Chondrocyte (in vitro differentiated cells): ENCODE results near the gene KRT82. TPM values are rescaled to one million over a fixed set of nuclear protein-coding genes. Genes with fewer than 3 reads are reported as not detected.
A peak's percentile ranks its signal among the peaks of the same experiment; 100 is the strongest.

Experiments
- DNase-seq: peaks from one replicate; pipeline ENCODE4 v3.0.0; 2021; ENCODE audit warnings: mixed read lengths, low spot score
- H3K27ac Mint-ChIP-seq: one replicate; pipeline ENCODE4 v1.8.0; 2021; ENCODE audit warnings: mild to moderate bottlenecking, moderate library complexity, mixed read lengths; ENCODE audit not compliant: unreplicated experiment
- H3K27me3 Mint-ChIP-seq: 2 replicates; pipeline ENCODE4 v1.8.0; 2021; ENCODE audit warnings: low read depth, mixed read lengths
- H3K36me3 Mint-ChIP-seq: 2 replicates; pipeline ENCODE4 v1.8.0; 2021; ENCODE audit warnings: low read depth, mixed read lengths
- H3K4me1 Mint-ChIP-seq: 2 replicates; pipeline ENCODE4 v1.8.0; 2021; ENCODE audit warnings: low read depth, mild to moderate bottlenecking, mixed read lengths
- H3K4me3 Mint-ChIP-seq: one replicate; pipeline ENCODE4 v1.8.0; 2021; ENCODE audit warnings: mild to moderate bottlenecking, moderate library complexity, mixed read lengths; ENCODE audit not compliant: unreplicated experiment
- H3K9me3 Mint-ChIP-seq: 2 replicates; pipeline ENCODE4 v1.8.0; 2021; ENCODE audit warnings: low read depth, mixed read lengths
- CTCF ChIP-seq: fragments of 200-600 bp; sonication (generic); IDR thresholded peaks from 2 replicates; pipeline ENCODE4 v1.5.0; 2021; ENCODE audit warnings: antibody characterized with exemption, mild to moderate bottlenecking, moderate library complexity
- total RNA-seq: library from RNA; stranded (reverse); gene quantifications from 3 replicates; pipeline ENCODE4 v1.2.1, GENCODE V29; 2021

Gene KRT82
- total RNA-seq, 1 donor from 2014 or later: not detected

GRCh38 chr12:52363111-52363679, 42.9 kb downstream of the KRT82 start:
- H3K4me3 Mint-ChIP-seq: no peak overlapping the region

GRCh38 chr12:52362118-52362726, 43.9 kb downstream of the KRT82 start:
- Mint-ChIP-seq H3K36me3 (no peaks in the 10 kb centered on the region), H3K27ac (no peak overlapping the region), H3K4me3 (no peak overlapping the region), H3K4me1 (no peaks in the 10 kb centered on the region), H3K9me3 (no peaks in the 10 kb centered on the region), H3K27me3 (peaks cover 24% of the 10 kb centered on the region)
- DNase-seq: no peak
- peak; percentile 42 for TF ChIP-seq CTCF

More at GRCh38 chr12:52363111-52363679, 42.9 kb downstream of the KRT82 start:
- Mint-ChIP-seq H3K9me3 (no peaks in the 10 kb centered on the region), H3K27ac (no peak overlapping the region), H3K4me1 (no peaks in the 10 kb centered on the region), H3K27me3 (peaks cover 29% of the 10 kb centered on the region), H3K36me3 (no peaks in the 10 kb centered on the region)
- TF ChIP-seq CTCF: no peak
- DNase-seq: no peak

DNA sequence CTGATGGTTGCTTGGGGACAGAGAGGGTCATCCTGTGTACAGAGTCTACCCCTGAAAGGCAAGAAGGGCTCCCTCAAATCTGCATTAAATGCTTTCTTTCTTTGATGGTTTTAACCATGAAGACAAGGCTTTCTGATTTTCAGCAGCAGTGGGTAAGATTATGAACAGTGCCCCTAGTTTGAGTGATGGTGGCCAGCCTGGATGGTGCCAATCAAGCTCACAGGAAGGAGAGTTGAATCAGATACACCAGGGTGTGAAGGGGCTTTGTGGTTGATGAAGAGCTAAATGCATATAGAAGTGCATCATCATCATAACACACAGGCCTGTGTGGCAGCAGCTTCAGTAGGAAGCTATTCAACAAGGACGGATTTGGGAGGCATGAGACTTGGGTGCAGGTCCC, 44.6 kb downstream of the KRT82 start:
- H3K4me3 Mint-ChIP-seq: no peak overlapping the region
- no peak for DNase-seq
- peaks cover 21% of the 10 kb centered on the region for H3K27me3 Mint-ChIP-seq
- no peak for TF ChIP-seq CTCF
- H3K27ac Mint-ChIP-seq: no peak overlapping the region
- no peaks in the 10 kb centered on the region for H3K4me1 Mint-ChIP-seq
- no peaks in the 10 kb centered on the region for H3K9me3 Mint-ChIP-seq
- H3K36me3 Mint-ChIP-seq: no peaks in the 10 kb centered on the region

- H3K4me3 Mint-ChIP-seq: no peak overlapping the region
- H3K4me1 Mint-ChIP-seq: no peaks in the 10 kb centered on the region
- no peaks in the 10 kb centered on the region for H3K36me3 Mint-ChIP-seq
- TF ChIP-seq CTCF: no peak
- no peak overlapping the region for H3K27ac Mint-ChIP-seq
- H3K9me3 Mint-ChIP-seq: no peaks in the 10 kb centered on the region
- peaks cover 19% of the 10 kb centered on the region for H3K27me3 Mint-ChIP-seq
- no peak for DNase-seq
Observed at GRCh38 chr12:52360663-52361271, 45.4 kb downstream of the KRT82 start.

- Mint-ChIP-seq H3K27me3 (peaks cover 20% of the 10 kb centered on the region), H3K36me3 (no peaks in the 10 kb centered on the region), H3K27ac (no peak overlapping the region), H3K4me1 (no peaks in the 10 kb centered on the region), H3K4me3 (no peak overlapping the region), H3K9me3 (no peaks in the 10 kb centered on the region)
- TF ChIP-seq CTCF: no peak
- no peak for DNase-seq
Observed at GRCh38 chr12:52360106-52360662, 46.0 kb downstream of the KRT82 start.
